Pulmonary artery endothelial cell (primary cell): ENCODE data around the gene OTOG. TPM values are rescaled to one million over a fixed set of nuclear protein-coding genes. Genes with fewer than 3 reads are reported as not detected.

ENCODE experiments used
- DNase-seq: peaks from one replicate; pipeline ENCODE4 v3.0.0-alpha.2; 2011; ENCODE audit warnings: low read depth, low spot score
- total RNA-seq: library from RNA; depleted of rRNA; stranded (reverse); fragments of >200 nt; gene quantifications from 2 replicates; pipeline ENCODE4 v1.2.3, GENCODE V29; 2014

The OTOG gene
- total RNA-seq, 1 donor from 2014 or later, result not detected

GRCh38 chr11:17694494-17695110, 147.5 kb downstream of the OTOG start:
- no peak for DNase-seq

GRCh38 chr11:17695454-17696441, 148.7 kb downstream of the OTOG start:
- DNase-seq, result no peak

- no peak for DNase-seq
These were observed 149.7 kb downstream of the OTOG start for GRCh38 chr11:17696741-17697140.

Other genes starting within 250 kb of the OTOG start
- 8.8 and 10.5 TPM in 2 replicates for gene NCR3LG1, start 195.5 kb upstream of the OTOG start, total RNA-seq
- 0.07 and 0.20 TPM in 2 replicates for gene KCNJ11, start 158.6 kb upstream of the OTOG start, total RNA-seq
- gene ABCC8, start 70.4 kb upstream of the OTOG start, total RNA-seq, result not detected in 2 replicates
- gene USH1C, start 2.8 kb upstream of the OTOG start, total RNA-seq, result not detected in 2 replicates
- gene MYOD1, start 172.3 kb downstream of the OTOG start, total RNA-seq, result not detected in 2 replicates
- not detected in 2 replicates for gene KCNC1, start 187.5 kb downstream of the OTOG start, total RNA-seq